BLaER1 treated with 17β-estradiol and CSF1 and Interleukin-3, amounts not matched to agents 10 nM and 100 nM (cell line): Measurements from ENCODE around the gene HSD11B1L.
"Not testable (repeated sequence)": the region's sequence is repeated elsewhere in the genome, so short reads cannot be mapped to it uniquely, and the experiment has no call there.

Experiments used
- H3K27ac ChIP-seq, 11 experiments: shearing (Covaris generic); formaldehyde crosslinking; 2 replicates each; pipeline ENCODE4 v1.8.1; 2022
- H3K27me3 ChIP-seq, 11 experiments: shearing (Covaris generic); formaldehyde crosslinking; 2 replicates each; pipeline ENCODE4 v1.8.1; 2022
- H3K36me3 ChIP-seq, 11 experiments: shearing (Covaris generic); formaldehyde crosslinking; 2 replicates each; pipeline ENCODE4 v1.8.1; 2022
- H3K4me1 ChIP-seq, 10 experiments: shearing (Covaris generic); formaldehyde crosslinking; 2 replicates each; pipeline ENCODE4 v1.8.1; 2022
- H3K4me2 ChIP-seq, 11 experiments: shearing (Covaris generic); formaldehyde crosslinking; 2 replicates each; pipeline ENCODE4 v1.8.1; 2022
- H3K4me3 ChIP-seq, 10 experiments: shearing (Covaris generic); formaldehyde crosslinking; 2 replicates each; pipeline ENCODE4 v1.8.1; 2022
- H3K9ac ChIP-seq, 11 experiments: shearing (Covaris generic); formaldehyde crosslinking; 2 replicates each; pipeline ENCODE4 v1.8.1; 2022
- H3K9me3 ChIP-seq, 11 experiments: shearing (Covaris generic); formaldehyde crosslinking; replicated peaks in 1 of 11; 2 replicates each; pipeline ENCODE4 v1.8.1; 2022
- H4K20me1 ChIP-seq, 11 experiments: shearing (Covaris generic); formaldehyde crosslinking; 2 replicates each; pipeline ENCODE4 v1.8.1; 2022
- Cebpa-rat ChIP-seq, 11 experiments: shearing (Covaris generic); IDR thresholded peaks; 2 replicates each; pipeline ENCODE4 v1.8.1; 2022

The HSD11B1L gene

GRCh38 chr19:5719961-5720790 is 39.3 kb downstream of the HSD11B1L start, which contains the start of the genes CATSPERD and LONP1:
Gene CATSPERD (plus strand): TSS chr19:5720637. CDS start chr19:5720738, 101 bp downstream.
Gene LONP1 (minus strand): TSS chr19:5720146. CDS start chr19:5720132, 14 bp downstream.
- peaks cover 20 to 35% (median 28%) of the 10 kb centered on the region in 10 experiments for H3K4me1 ChIP-seq
- peak within 1 kb of the TSS; percentile 85 to 99 (median 95) for H3K27ac ChIP-seq
- H3K36me3 ChIP-seq, result peaks cover 3 to 30% (median 19%) of the 10 kb centered on the region in 11 experiments; a peak in 20 of 22 replicates
- H3K27me3 ChIP-seq, result no peaks in the 10 kb centered on the region
- peaks cover 13 to 43% (median 40%) of the 10 kb centered on the region in 11 experiments; a peak in 20 of 22 replicates for H4K20me1 ChIP-seq
- no peaks in the 10 kb centered on the region for H3K9me3 ChIP-seq
- TF ChIP-seq Cebpa-rat (IDR thresholded peaks at IDR 0.05), result no peak
- H3K9ac ChIP-seq, result peak within 1 kb of the TSS; percentile 92 to 99 (median 96)
- H3K4me2 ChIP-seq, result peak within 1 kb of the TSS; percentile 89 to 99 (median 97)
- peak within 1 kb of the TSS; percentile 79 to 100 (median 94) for H3K4me3 ChIP-seq

- Histone ChIP-seq H3K4me3 (no peak overlapping the region), H3K27ac (no peak overlapping the region), H3K36me3 (no peaks in the 10 kb centered on the region), H4K20me1 (no peaks in the 10 kb centered on the region), H3K27me3 (no peaks in the 10 kb centered on the region), H3K4me1 (no peaks in the 10 kb centered on the region), H3K9me3 (peaks cover 0 to 9% (median 7%) of the 10 kb centered on the region in 11 experiments; a peak in 12 of 22 replicates), H3K4me2 (no peak overlapping the region), H3K9ac (no peak overlapping the region)
- no peak for TF ChIP-seq Cebpa-rat (IDR thresholded peaks at IDR 0.05)
Measured at GRCh38 chr19:5727453-5728050, 46.7 kb downstream of the HSD11B1L start.

GRCh38 chr19:5733172-5733571 is 52.3 kb downstream of the HSD11B1L start:
- not testable (repeated sequence) for H3K4me3 ChIP-seq, H3K4me1 ChIP-seq, H4K20me1 ChIP-seq, H3K27ac ChIP-seq, H3K27me3 ChIP-seq, H3K9me3 ChIP-seq, H3K36me3 ChIP-seq, H3K9ac ChIP-seq
- H3K4me2 ChIP-seq, result 0 out of 22 replicates have a peak overlapping the region, but pooled peaks of 1 of the 11 experiments have one; percentile 5
